ENCODE results near the gene FREM2.

DNA sequence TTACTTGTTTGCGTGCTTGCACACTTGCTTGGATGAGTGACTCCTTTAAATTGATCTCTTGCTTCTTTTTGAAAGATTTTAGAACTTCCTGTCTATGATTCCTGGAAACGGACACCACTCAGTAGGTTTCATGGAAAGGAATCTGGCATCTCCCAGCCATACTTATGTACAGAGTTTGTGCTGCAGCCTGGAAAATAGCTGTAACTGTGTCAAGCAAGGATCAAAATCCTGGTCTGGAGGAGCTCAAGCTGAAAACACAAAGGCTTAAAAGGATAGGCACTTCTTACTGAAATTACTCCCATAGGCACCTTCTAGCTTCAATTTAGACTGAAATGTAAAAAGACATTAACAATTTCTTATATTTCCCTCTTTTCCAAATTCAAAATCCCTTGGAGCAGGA lies 1.4 kb upstream of the FREM2 start:
- TF ChIP-seq RAD21 (IDR thresholded peaks at IDR 0.05; ENCODE audit: low read depth) (no peak), CEBPB (IDR thresholded peaks at IDR 0.05) (no peak), TCF12 (IDR thresholded peaks at IDR 0.05; ENCODE audit: low read depth) (no peak), CREB1 (IDR thresholded peaks at IDR 0.05; ENCODE audit: low read depth) (no peak), TAF1 (IDR thresholded peaks at IDR 0.05; ENCODE audit: low read depth) (no peak), EP300 (IDR thresholded peaks at IDR 0.05; ENCODE audit: borderline replicate concordance) (no peak), EGR1 (IDR thresholded peaks at IDR 0.05) (no peak), YY1 (IDR thresholded peaks at IDR 0.05; ENCODE audit: low read depth) (no peak), FOXM1 (IDR thresholded peaks at IDR 0.05; ENCODE audit: borderline replicate concordance, low read depth) (no peak), TEAD4 (IDR thresholded peaks at IDR 0.05) (no peak)
- TF ChIP-seq, protein P1, sequence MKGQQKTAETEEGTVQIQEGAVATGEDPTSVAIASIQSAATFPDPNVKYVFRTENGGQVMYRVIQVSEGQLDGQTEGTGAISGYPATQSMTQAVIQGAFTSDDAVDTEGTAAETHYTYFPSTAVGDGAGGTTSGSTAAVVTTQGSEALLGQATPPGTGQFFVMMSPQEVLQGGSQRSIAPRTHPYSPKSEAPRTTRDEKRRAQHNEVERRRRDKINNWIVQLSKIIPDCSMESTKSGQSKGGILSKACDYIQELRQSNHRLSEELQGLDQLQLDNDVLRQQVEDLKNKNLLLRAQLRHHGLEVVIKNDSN (IDR thresholded peaks at IDR 0.05): no peak

All from Ishikawa (cell line).